HTR-8/SVneo (cell line): ENCODE measurements around the gene ZNF609.

Source experiments
- DNase-seq: peaks from one replicate; pipeline ENCODE4 v3.0.0; 2011; ENCODE audit warnings: low spot score, mixed read lengths; ENCODE audit not compliant: insufficient read length
- FAIRE-seq: peaks from 2 replicates; lab custom pipeline; 2011; peaks lifted over from hg19 to GRCh38; lab: Jason Lieb, UNC

The ZNF609 gene

DNA sequence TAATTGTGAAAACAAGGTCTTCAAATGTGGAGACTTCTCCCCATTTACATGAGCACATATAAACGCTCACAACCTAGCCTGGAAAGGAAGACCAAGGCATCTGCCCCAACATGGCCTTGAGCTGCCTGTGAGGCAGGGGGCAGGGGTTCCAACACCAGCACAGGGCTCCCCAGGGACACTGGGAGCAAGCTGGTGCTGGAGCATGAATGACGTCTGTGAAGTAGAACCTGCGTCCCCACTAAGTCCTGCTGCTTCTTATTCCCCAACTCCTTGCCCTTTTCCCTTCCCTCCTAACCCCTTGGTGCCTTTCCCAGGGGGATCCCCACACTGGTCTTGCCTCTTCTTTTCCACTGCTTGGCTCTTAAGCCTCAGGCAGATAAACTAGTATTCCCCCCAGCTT, 221.9 kb downstream of the ZNF609 start:
- FAIRE-seq = no peak
- DNase-seq = no peak

DNA sequence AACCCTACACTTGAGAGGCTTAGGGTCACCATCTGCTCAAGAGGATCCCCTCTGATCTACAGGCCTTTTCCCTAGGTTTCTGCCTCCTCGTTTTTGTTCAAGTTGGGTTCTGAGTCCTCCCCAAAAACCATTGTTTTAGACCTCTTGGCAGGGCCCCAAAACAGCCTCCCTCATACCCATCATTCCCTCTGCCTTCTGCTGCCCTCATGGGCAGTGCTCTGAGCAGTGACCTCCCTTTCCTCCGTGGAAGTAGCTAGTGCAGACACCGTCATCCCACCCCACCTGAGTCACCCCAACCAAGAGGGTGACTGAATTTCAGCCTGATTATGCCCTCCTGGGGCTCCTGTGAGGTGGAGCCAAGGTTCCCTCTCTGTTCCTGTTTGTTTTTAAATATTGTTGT, 223.0 kb downstream of the ZNF609 start:
- FAIRE-seq (no peak), DNase-seq (no peak)

DNA sequence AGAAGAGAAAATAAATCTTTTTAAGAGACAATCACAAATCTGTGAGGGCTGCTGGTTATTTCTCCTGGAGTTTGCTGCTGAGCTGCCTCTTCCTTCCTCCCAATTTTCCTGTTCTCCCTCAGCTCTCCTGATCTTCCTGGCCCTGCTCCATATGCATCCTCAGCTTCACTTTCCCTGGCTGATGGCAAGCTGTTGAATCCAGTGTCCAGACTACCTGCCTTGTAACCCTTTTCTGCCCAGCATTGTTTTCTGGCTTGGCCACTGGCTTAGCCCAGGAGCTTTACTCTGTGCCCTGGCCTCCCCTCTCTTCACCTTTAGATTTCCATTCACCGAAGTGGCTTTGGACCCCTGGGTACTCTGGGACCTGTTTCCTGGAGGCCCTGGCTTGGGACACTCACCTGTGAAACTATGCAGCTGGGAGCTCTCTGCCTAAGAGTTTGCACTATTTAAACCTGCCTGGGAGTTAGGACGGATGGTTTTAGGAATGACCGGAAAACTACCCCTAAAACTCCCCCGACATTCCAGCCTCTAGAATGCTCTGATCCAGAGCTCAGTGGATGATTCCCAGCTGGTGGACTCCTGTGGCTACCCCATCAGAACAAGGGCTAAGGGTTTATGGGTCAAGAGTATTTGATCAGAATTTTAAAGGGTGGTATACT, 225.0 kb downstream of the ZNF609 start:
- no peak for FAIRE-seq
- DNase-seq = no peak

DNA sequence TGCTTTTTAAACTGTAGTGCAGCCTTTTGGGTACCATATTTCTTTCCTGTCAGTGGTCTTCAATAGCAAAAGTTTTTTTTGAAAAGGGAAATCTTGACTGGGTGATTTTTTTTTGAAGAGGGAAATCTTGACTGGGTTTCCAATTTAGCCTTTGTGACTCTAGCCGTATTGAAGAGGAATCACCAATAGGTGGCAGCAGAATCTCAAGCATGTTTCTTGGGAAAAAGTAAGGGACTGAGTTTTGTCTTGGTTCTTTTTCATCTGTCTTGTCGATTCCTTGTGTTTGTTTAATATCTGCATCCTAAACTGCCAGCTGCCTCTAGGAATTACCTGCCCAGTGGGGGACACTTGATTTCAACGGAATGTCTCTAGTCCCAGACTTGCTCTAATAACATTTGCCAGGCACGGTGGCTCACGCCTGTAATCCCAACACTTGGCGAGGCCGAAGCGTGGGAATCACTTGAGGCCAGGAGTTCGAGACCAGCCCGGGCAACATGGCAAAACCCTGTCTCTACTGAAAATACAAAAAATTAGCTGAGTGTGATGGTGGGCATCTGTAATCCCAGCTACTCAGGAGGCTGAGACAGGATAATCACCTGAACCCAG, 225.9 kb downstream of the ZNF609 start:
- FAIRE-seq (no peak), DNase-seq (peak; percentile 53)

DNA sequence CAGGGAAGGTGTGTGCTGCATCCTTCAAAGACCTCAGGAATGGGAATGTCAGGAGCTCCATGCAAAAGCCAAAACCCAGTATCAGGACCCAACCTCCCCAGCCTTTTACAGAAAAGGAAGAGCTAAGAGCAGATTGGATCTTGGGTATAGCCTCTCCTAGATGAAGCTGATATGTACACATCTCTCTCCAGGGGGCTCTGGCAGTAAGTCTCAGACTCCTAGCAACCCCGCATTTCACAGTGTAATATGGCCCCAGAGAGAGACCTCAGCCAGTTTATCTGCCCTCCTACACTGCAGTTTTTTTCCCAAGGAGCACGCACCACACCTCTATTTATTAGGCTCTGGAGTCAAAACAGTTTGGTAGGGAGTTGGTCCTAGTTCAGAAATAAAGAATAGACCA, 226.8 kb downstream of the ZNF609 start:
- DNase-seq (no peak), FAIRE-seq (no peak)

DNA sequence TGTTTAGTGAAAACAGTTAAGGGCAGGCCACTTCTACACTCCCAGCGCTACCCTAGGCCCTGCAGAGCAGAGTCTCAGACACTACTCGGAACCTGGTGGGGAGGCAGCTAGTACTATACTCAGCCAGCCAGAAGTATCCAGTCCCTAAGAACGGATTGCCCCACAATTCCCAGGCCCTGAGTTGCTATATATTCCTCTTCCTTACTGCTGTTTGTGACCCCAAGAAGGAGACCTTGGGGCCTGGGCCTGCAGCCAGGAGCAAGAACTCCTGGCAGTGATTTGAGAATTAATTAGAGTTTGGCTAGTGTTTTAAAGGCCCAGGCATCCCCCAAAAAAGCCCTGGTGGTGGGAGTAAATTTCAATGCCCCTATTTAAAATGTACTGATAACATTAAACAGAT, 227.3 kb downstream of the ZNF609 start:
- DNase-seq (no peak), FAIRE-seq (no peak)

DNA sequence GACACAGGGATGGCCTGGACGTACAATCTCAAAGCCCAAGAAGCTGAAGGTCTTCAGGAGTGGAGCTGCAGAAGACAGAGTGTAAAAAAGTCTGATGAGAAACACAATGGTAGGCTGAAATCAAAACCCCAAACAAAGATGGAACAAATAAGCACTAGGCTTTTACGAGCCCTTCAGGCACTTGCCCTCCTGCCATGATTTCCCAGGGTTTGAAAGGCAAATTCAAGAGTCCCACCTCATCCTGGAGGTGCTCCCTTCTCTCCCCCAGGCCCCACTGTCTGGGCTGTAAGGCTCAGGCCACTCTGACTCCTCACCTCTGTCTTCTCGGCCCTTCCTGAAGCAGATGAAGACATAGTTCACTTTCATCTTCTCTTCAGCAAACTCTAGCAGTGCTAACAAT, 228.4 kb downstream of the ZNF609 start:
- FAIRE-seq (no peak), DNase-seq (no peak)

DNA sequence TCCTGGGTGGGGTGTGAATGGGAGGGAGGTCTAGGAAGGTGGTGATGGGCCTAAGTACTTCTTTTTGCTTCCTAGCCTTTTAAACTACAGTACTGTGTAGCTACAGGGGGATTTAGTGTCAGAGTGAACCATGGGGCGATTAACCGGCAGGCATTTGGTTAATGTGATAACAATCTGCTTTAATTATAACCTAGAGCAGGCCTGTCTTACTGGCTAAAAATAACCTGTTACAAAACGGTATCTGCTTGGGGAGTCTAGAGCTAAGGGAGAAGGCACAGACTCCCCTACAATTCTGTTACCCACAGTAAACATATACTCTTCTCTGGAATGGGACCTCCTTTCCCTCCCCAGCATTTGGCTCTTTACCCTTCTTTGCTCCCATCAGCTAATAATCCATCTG, 229.6 kb downstream of the ZNF609 start:
- FAIRE-seq (no peak), DNase-seq (no peak)

DNA sequence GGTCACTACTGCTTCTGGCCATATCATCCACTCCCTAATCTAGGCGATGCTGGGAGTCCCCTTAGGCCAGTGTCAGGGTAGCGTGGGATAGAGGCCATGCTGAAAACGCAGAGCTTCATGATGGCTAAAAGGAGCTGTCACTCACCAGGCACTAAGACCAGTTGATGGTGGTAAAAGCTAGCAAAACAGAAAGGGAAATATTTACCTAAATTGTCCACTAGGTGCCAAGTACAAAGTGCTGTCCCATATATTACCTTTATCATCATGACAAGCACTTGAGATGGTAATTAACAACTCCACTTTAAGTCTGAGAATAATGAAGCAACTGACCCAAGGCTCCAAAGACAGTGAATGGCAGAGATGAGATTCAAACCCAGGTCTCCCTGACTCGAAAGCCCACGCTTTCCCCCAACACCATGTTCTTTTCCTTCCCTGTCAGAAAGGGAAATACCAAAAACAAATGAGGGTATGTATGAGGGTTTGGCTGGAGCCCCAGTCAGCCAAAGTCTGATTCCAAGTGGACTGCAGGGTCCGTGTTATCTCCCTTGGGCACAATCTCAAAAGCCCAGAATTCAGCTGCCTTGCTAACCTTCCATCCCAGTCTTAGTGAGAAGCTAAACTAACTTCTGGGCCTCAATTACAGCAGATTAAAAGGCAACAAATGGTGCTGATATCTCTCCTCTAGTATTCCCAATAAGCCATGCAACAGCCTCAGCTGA, 230.4 kb downstream of the ZNF609 start:
- DNase-seq = no peak
- FAIRE-seq = no peak

DNA sequence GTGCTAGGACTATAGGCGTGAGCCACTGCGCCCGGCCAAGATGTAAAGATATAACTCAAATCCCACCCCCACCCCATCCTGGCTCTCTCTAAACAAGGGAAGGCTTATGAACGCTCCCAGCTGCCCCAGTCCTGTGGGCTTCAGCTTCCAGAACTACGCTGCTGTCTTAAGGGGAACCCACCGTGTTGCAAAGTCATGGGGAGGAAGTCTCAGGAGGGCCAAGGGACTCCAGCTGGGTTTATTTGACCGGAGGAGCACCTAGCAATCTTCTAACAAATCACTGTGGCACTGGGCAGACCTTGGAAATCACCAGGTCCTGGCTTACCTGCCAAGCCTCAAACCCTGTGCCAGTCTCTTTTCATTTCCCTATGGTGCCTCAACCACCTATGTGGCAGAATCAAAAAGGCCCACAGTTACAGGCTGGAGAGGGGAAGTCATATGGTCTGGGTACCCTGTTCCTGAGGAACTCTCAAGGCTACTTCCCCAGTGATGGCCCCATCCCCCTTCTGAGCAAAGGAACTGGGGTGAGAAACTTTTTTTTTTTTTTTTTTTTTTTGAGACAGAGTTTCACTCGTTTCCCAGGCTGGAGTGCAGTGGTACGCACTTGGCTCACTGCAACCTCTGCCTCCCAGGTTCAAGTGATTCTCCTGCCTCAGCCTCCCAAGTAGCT, 231.7 kb downstream of the ZNF609 start:
- DNase-seq (no peak), FAIRE-seq (no peak)

DNA sequence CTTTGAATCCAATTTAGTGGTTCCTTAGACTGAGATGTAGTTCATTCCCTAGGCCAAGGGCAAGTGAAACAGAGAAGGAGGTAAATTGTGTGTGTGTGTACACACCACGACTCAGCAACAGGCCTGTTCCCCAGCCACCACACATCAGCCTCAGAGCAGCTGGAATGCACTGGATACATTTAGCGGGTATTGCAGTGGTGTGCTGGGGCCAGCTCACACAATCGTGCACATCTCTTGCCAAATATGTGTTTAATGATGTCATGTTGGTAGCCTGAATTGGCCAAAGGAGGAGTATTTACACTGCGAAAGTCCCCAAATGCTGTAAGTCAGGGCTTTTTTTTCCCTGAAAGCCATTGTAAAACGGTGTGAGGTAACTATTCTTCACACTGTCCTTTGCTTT, 232.8 kb downstream of the ZNF609 start:
- no peak for FAIRE-seq
- DNase-seq = no peak

DNA sequence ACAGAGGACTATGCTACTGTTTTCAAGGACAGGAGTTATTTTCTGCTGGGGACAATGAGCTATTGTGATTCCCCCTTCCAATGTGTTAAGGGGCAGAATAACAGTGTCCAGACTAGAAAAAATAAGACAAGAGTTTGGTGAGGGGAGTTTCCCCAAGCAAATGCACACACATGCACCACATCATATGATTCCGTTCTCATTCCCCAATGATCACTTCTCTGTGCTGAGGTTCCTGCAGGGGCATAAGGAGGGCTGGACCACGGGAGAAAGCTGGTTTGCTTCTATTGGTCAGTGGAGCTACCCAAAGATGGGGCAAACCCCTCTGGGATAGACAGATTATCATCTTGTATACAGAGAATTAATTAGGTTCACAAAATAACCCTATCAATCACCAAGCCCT, 234.4 kb downstream of the ZNF609 start:
- no peak for DNase-seq

DNA sequence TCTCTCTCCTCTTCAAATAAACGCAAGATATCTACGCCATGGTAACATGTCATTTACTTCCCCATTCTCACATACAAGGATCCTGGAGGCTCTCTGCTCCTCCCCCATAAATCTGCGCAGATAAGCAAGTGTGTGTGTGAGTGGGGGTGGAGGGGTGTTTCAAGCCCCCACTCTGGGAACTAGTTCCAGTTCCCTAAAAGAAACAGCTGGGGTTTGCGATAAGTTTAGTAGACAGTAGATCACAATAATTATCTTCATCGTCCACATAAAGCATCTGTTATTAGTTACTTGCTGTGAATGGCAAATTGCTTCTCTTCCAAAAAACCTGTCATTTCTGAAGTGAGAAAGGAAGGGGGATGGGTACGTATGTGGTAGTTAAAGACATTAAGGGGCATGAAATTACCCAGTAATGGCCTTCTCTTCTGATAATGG, 235.2 kb downstream of the ZNF609 start:
- DNase-seq = no peak
- no peak for FAIRE-seq

More for the DNA sequence above, 234.4 kb downstream of the ZNF609 start:
- no peak for FAIRE-seq

DNA sequence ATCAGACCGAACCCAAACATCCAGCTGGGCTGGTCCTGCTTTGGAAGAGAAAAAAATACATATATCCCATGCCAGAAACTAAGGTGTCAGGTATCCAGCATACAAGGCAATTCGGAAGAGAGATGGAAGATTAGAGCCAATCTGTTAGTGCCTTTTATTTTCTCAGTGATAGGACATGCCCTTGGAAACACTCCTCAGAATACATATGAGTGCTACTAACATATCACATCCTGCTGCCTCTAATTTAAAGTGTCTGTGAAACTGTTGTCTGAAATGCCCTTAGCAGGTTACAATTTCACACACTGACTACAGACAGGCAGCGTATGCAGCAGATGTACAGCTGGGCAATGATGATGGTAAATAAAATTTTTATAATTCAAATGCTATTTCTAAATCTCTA, 236.1 kb downstream of the ZNF609 start:
- FAIRE-seq = no peak
- DNase-seq = no peak

DNA sequence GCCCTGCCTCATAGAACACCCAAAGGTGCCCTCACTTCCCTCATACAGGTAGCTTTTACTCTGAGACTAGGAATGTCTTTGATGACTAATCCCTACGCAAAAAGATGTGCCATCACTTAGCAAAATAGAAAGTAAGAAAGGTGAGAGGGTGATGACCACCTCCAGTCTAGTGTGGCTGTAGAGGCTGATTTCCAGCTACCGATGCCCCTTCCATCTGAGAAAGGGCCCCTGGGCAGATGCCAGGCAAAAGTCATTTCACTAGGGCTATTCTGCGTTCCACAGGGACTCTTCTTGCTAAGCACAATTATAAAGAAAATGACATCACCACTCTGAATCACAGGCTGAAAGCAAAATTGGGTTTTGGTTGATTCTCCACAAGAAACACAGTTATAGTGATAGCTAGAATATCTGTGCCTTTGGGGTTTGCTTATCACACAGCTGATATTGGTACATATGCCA, 237.6 kb downstream of the ZNF609 start:
- DNase-seq (no peak), FAIRE-seq (no peak)

DNA sequence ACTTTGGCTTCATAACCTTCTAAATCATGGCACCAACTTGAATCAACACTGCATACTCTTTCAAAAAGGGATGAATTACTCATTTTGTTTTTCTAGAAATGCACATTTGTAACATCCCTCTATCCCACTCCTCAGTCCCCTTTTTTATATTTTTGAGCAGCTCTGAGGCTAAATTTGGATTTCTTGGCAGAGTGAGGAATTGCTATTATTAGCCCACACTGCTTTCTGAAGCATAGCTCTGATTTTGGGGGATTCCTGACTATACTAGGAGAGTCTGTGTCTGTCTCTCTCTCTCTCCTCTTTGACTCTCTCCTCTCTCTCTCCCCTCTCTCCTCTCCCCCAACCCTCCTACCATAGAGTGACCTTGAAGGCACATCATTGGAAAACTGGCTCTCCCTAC, 238.4 kb downstream of the ZNF609 start:
- DNase-seq (no peak), FAIRE-seq (no peak)

DNA sequence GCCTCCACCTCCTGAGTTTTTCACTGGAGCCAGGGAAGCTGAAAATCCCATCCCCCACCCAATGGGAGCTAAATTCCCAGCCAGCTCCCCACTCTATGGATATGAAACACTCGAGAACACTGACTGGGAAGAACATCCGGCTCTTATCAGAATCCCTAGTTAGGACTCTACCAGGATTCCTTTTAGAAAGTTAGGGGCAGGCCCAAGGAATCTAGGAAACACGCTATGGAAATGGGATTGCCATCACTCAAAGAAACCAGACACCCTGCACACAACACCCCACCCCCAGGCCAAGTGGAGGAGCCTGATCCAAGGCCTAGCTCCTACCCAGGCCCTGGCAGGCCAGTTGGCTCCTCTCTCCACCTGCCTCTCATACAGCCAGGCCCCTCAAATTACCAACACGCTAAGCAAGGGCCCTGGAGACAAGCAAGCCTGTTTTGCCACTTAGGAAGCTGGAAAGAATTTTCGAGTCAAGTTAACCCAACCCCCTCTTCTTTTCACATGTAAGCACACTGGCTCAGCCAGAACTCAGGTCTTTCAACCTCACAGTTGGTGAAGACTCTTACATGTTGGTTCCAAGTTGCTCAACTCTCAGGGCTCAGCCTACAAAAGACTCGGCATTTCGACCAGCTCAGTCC, 239.5 kb downstream of the ZNF609 start:
- FAIRE-seq = no peak
- DNase-seq = peak; percentile 28

DNA sequence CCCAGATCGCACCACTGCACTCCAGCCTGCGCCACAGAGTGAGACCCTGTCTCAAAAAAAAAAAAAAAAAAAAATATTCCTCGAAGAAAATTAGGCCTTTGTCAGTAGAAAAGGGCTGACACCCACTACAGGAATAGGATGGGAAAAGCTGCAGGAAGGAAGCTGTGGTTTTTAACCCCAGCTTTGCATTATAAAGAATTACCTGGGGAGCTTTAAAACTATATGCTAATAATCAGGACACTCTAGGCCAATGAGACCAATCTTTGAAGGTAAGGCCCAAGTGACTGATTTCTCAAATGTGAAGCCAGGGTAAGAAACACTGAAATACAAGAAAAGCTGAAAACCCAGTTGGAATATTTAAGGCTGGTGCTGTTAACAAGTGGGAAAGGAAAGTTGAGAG, 240.7 kb downstream of the ZNF609 start:
- DNase-seq (no peak), FAIRE-seq (no peak)

DNA sequence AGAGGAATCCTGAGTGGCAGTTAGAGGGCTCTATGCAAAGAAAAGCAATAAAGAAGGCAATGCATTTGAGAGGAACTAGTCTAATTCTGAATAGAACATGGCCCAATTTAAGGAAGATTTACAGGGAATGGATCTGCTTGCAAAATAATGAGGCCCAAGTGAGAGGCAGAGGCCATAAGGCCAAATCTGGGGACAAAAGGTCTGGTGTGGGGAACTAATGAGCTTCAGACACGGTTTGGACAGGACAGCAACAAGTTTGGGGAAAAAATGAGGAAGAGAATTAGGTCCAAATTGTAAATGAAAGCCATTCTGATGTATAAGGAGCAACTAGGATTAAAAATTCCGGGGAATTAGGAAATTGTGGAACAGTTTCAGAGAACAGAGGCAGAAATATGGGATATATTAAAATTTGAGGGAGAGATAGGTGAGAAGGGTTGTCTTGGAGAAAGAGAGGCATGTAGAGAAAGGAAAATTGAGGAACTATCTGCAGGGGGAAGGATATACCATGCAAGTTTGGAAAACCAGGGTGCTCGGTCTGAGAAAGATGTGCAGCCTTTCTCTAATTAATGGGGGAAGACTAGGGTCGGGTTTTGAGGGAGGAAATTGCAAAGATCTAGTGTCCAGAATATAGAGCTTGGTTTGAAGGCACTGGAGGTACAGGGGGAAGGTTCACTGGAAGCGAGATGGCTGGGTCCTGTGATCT, 241.3 kb downstream of the ZNF609 start:
- DNase-seq (no peak), FAIRE-seq (no peak)
